Fibroblast of skin of back (primary cell): ENCODE results near the gene ATP6V1G2.
A peak's percentile ranks its signal among the peaks of the same experiment; 100 is the strongest.

Experiments used
- DNase-seq: peaks from one replicate; pipeline ENCODE4 v3.0.0-alpha.2; 2013

Gene ATP6V1G2

GRCh38 chr6:31547727-31548543 lies 1.5 kb upstream of the ATP6V1G2 start:
- DNase-seq = no peak

GRCh38 chr6:31546958-31547726 lies 734 bp upstream of the ATP6V1G2 start, which contains the start of gene NFKBIL1:
Gene NFKBIL1 (plus strand): TSS chr6:31547608. CDS start chr6:31547695, 87 bp downstream.
- DNase-seq = peak; percentile 98

- no peak for DNase-seq
Observed at GRCh38 chr6:31545291-31545690, 1.1 kb downstream of the ATP6V1G2 start.

GRCh38 chr6:31544676-31545075 lies 1.7 kb downstream of the ATP6V1G2 start:
- DNase-seq = no peak

- DNase-seq = no peak
Observed at GRCh38 chr6:31543639-31544038, 2.8 kb downstream of the ATP6V1G2 start.

GRCh38 chr6:31541658-31542521 lies 4.5 kb downstream of the ATP6V1G2 start, which contains the start of gene DDX39B:
Gene DDX39B (minus strand): TSS chr6:31542003. CDS start chr6:31540532, 1,471 bp downstream.
- DNase-seq = peak; percentile 98

GRCh38 chr6:31541059-31541657 lies 5.2 kb downstream of the ATP6V1G2 start:
- DNase-seq = peak; percentile 45

- no peak for DNase-seq
Observed at GRCh38 chr6:31540640-31541039, 5.8 kb downstream of the ATP6V1G2 start.

GRCh38 chr6:31538805-31539400 lies 7.5 kb downstream of the ATP6V1G2 start:
- no peak for DNase-seq

GRCh38 chr6:31535538-31536324 lies 10.7 kb downstream of the ATP6V1G2 start:
- no peak for DNase-seq

GRCh38 chr6:31534521-31535040 lies 11.8 kb downstream of the ATP6V1G2 start:
- no peak for DNase-seq

GRCh38 chr6:31534011-31534410 lies 12.4 kb downstream of the ATP6V1G2 start:
- no peak for DNase-seq

- DNase-seq = no peak
Observed at GRCh38 chr6:31533455-31533841, 13.0 kb downstream of the ATP6V1G2 start.

- no peak for DNase-seq
Observed at GRCh38 chr6:31532644-31533454, 13.6 kb downstream of the ATP6V1G2 start.

- no peak for DNase-seq
Observed at GRCh38 chr6:31531771-31532643, 14.4 kb downstream of the ATP6V1G2 start.

- DNase-seq = no peak
Observed at GRCh38 chr6:31531162-31531561, 15.2 kb downstream of the ATP6V1G2 start.

GRCh38 chr6:31530659-31531058 lies 15.7 kb downstream of the ATP6V1G2 start:
- DNase-seq = no peak

GRCh38 chr6:31529329-31530150 lies 16.9 kb downstream of the ATP6V1G2 start:
- DNase-seq = no peak
